Measurements from ENCODE around the gene UTP18. TPM values are rescaled to one million over a fixed set of nuclear protein-coding genes. Genes with fewer than 3 reads are reported as not detected.

The UTP18 gene
- total RNA-seq, 6 experiments from 2014 or later = 24.7 to 38.5 (median 35.2) TPM

DNA sequence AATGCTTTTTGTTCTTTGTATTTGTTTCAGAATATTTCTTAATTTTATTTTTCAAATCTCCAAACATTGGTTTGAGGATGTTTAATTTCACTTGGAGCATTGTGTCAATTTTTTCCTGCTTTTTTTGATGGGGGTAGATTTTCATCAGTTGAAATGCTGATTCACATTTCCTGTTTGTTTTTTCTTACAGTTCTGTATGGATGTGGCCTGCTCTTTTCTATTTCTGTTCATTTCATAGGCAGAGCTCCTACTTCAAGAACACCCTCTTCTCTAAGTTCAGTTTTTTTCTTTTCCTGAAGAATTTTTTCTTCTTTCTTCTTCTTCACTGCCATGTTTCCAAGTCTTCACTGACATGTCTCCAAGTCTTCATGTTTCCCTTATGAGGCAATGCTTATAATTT is 9.3 kb upstream of the UTP18 start:
- peaks cover 33% of the 10 kb centered on the region for H3K4me1 Mint-ChIP-seq (ENCODE audit: low read depth)
- peak overlapping the region; percentile 79 for H3K27ac Mint-ChIP-seq
- no peaks in the 10 kb centered on the region for H3K9me3 Mint-ChIP-seq
- DNase-seq = no peak
- no peak for TF ChIP-seq CTCF (IDR thresholded peaks at IDR 0.05)
- H3K27me3 Mint-ChIP-seq (ENCODE audit: insufficient read depth) = no peaks in the 10 kb centered on the region
- peak overlapping the region; percentile 56 for H3K4me3 Mint-ChIP-seq
- peaks cover 47% of the 10 kb centered on the region for H3K36me3 Mint-ChIP-seq (ENCODE audit: low read depth)

- H3K9me3 Mint-ChIP-seq = no peaks in the 10 kb centered on the region
- peaks cover 1% of the 10 kb centered on the region; the same call in 1 of the 2 replicates for H3K27me3 Mint-ChIP-seq (ENCODE audit: insufficient read depth)
- peaks cover 51% of the 10 kb centered on the region for H3K4me1 Mint-ChIP-seq (ENCODE audit: low read depth)
- TF ChIP-seq CTCF (IDR thresholded peaks at IDR 0.05) = no peak
- H3K36me3 Mint-ChIP-seq (ENCODE audit: low read depth) = peaks cover 35% of the 10 kb centered on the region
- H3K4me3 Mint-ChIP-seq = no peak overlapping the region
- DNase-seq = no peak
- no peak overlapping the region for H3K27ac Mint-ChIP-seq
Observed at GRCh38 chr17:51255673-51256072, 4.7 kb upstream of the UTP18 start.

- Mint-ChIP-seq H3K27me3 (ENCODE audit: insufficient read depth) (peaks cover 1% of the 10 kb centered on the region; the same call in 1 of the 2 replicates), H3K4me1 (ENCODE audit: low read depth) (peaks cover 47% of the 10 kb centered on the region), H3K4me3 (no peak overlapping the region), H3K36me3 (ENCODE audit: low read depth) (peaks cover 30% of the 10 kb centered on the region), H3K27ac (no peak overlapping the region), H3K9me3 (no peaks in the 10 kb centered on the region)
- TF ChIP-seq CTCF (IDR thresholded peaks at IDR 0.05) = no peak
- DNase-seq = no peak
Observed at GRCh38 chr17:51256101-51256500, 4.2 kb upstream of the UTP18 start.

- no peak for TF ChIP-seq CTCF (IDR thresholded peaks at IDR 0.05)
- Mint-ChIP-seq H3K4me1 (ENCODE audit: low read depth) (peaks cover 48% of the 10 kb centered on the region), H3K9me3 (no peaks in the 10 kb centered on the region), H3K27ac (peak overlapping the region; percentile 19), H3K27me3 (ENCODE audit: insufficient read depth) (peaks cover 1% of the 10 kb centered on the region), H3K4me3 (peak overlapping the region; percentile 93), H3K36me3 (ENCODE audit: low read depth) (peaks cover 35% of the 10 kb centered on the region)
- DNase-seq = no peak
Observed at GRCh38 chr17:51257150-51258081, 2.9 kb upstream of the UTP18 start.

GRCh38 chr17:51258756-51259563 is 1.4 kb upstream of the UTP18 start:
- no peak for DNase-seq
- Mint-ChIP-seq H3K4me3 (peak overlapping the region; percentile 93), H3K27me3 (ENCODE audit: insufficient read depth) (peaks cover 1% of the 10 kb centered on the region), H3K27ac (peak overlapping the region; percentile 62), H3K36me3 (ENCODE audit: low read depth) (peaks cover 34% of the 10 kb centered on the region), H3K9me3 (no peaks in the 10 kb centered on the region), H3K4me1 (ENCODE audit: low read depth) (peaks cover 60% of the 10 kb centered on the region)
- TF ChIP-seq CTCF (IDR thresholded peaks at IDR 0.05) = no peak

Data from HFFc6 (cell line).